HG03039 (cell line): ENCODE results near the gene ITGAL.

Experiments
- ATAC-seq: cut with Tn5 transposase; IDR thresholded peaks from one replicate; pipeline ENCODE4 v1.9.1; 2021; ENCODE audit warnings: mild to moderate bottlenecking, moderate library complexity; ENCODE audit not compliant: unreplicated experiment

The ITGAL gene

GRCh38 chr16:30567160-30567990 lies 94.8 kb downstream of the ITGAL start:
- ATAC-seq, result no peak

DNA sequence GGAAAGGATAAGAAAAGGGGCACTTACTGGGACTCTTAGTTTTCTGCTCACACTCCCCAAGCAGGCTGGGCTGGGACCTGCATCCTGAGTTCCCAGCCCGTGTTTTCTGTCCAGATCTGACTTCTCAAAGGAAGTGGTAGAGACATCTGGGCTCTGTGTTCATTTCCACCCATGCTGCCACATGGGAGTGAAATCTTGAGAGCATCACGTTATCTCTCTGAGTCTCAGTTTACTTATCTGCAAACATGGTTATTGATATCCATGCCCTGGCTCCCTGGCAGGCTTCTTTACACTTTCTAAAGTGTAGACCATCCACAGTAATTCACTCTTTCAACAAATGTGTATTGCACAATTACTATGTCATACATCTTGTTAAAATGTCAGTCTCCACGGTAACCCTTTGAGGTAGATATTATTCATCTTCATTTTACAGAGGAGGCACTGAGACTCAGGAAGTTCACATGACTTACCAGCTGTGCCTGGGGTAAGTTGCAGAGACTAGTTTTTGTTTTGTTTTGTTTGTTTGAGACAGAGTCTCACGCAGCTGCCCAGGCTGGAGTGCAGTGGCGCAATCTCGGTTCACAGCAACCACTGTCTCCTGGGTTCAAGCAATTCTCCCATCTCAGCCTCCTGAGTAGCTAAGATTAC lies 95.6 kb downstream of the ITGAL start:
- no peak for ATAC-seq

DNA sequence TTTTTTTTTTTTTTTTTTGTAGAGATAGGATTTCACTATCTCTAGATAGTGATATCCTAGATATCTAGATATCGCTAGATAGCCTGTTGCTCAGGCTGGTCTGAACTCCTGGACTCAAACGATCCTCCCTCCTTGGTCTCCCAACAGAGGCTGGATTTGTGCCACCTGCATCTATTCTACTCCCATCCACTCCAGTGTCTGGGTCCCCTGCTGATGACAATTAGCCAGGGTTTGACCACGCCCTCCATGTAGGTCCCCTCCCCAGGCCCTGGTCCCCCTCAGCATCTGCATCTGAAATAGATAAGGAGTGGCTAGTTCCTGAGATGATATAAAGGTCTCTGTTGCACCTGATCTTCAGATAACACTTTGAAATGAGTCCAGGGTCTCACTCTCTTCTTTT lies 96.7 kb downstream of the ITGAL start:
- ATAC-seq, result no peak

GRCh38 chr16:30569746-30570635 lies 97.4 kb downstream of the ITGAL start:
- no peak for ATAC-seq

DNA sequence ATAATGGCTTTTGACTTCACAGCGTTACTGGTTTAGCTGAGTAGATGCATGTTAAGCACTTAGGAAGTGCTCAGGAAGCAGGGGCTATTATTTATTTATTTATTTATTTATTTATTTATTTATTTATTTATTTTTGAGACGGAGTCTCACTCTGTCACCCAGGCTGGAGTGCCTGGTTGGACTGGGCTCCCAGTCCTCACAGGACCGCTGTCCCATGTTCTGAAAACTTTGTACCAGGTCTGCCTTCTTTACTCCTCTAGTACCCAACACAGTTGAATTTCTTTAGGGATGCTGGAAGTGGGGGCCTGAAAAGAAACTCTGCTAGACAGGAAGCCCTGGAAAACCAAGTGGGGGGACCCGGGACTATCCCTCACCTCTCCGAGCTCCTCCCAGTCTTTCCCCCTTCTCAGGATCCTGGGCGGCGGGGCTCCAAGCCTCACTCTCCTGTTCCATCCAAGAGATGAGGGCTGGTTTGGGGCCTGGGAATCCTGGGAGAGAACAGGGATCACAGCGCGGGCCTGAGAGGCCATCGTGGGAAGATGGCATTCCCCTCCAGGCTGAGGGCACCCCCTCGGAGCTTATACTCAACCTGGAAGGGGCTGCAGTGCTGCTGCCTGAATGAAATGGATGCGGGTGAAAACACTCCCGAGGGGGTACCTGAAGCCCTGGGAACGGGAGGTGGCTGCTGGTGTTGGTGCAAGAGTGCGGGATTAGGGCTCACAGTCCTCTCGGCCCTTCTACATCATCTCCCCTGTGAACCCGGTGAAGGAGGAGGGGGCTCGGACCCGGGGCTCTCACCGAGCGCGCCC lies 98.3 kb downstream of the ITGAL start:
- peak; percentile 3 for ATAC-seq

DNA sequence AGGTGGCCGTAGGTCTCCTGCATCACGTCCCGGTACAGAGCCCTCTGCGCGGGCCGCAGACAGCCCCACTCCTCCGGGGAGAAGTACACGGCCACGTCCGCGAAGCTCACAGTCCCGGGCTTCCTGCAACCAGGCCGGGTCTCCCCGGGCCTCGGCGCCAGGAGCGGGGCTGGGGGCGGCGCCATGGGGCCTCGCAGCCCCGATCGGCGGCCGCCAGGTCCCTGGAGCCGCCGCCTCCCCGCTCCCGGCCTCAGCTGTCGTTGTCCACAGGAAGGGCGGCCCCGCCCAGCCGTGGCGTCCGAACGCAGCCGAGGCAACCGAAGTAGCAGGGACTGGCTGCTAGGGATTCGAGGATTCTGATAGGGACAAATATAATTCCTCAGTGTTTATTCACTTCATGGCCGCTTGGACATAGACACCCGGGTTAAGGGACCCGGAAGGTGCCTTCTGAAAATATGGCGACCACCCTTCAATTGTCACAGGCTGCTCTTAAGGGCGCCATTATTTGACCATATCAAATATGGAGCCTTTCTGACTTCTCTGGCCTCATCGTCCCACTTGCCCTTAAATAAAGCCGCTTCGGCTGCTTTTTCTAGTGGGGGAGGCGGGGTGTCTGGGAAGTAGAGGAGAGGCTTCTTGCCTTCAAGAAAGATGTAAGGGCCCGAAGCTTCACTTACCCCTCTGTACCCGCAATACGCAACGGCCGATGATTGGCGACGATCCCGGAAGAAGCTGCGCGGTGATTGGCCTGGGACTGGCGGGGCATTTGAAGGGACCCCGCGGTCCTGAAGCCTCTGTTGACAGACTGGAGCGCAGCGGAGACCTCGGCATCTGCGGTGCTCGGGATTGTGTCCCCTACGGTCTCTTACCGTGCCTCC lies 99.1 kb downstream of the ITGAL start, which contains the start of gene ZNF688:
Gene ZNF688 (minus strand): TSS at position 270 of the 878 bp plus-strand sequence. CDS start 85 bp downstream, at position 185.
- ATAC-seq, result peak; percentile 49
